ENCODE results near the gene PTPRF.
A peak's percentile ranks its signal among the peaks of the same experiment; 100 is the strongest.

PTPRF gene

DNA sequence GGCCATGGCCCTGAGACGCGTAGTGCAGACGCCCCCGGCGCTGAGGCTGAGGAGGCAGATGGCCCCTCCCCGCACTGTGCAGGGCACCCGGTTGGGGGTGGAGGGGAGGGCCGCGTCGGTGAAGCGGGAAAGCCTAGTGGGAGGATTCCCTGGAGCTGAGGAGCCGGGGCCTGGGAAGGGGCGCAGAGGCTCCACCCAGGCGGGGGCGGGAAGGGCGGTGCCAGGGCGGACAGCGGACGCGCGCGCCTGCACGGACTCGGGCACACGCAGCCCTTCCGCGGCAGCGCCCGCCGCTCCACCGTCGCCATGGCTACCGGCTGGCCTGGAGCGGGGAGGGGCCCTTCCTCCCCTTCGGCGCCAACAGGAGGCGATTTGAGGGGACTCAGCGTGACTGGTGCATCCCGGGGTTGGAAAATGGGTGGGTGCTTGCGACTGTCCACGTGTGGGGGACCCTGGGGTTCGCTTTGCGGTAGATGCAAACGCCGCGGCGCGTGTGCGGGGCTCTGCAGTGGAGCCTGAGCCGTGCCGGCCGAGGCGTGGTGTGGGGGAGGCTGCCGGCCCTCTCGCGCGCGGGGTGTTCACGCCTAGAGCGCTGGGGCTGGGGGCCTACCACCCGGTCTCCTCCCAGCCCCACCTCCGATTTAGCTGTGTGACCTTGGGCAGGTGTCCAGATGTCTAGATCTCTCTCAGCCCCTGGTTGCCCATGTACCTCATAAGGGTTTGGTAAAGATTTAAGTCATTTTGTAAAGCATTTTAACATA lies 35.1 kb downstream of the PTPRF start:
- peak; percentile 18 for DNase-seq
- Histone ChIP-seq H3K4me3 (ENCODE audit: low read depth, low read length) (peak overlapping the region; percentile 59), H3K27ac (no peak overlapping the region), H3K36me3 (replicated peaks) (no peaks in the 10 kb centered on the region), H3K27me3 (replicated peaks) (no peaks in the 10 kb centered on the region)
- in situ Hi-C loops (cut with HindIII; ENCODE audit: low pct_ligation_motif_present, low sequenced_read_pairs): no loop called here
- TF ChIP-seq, protein P1, sequence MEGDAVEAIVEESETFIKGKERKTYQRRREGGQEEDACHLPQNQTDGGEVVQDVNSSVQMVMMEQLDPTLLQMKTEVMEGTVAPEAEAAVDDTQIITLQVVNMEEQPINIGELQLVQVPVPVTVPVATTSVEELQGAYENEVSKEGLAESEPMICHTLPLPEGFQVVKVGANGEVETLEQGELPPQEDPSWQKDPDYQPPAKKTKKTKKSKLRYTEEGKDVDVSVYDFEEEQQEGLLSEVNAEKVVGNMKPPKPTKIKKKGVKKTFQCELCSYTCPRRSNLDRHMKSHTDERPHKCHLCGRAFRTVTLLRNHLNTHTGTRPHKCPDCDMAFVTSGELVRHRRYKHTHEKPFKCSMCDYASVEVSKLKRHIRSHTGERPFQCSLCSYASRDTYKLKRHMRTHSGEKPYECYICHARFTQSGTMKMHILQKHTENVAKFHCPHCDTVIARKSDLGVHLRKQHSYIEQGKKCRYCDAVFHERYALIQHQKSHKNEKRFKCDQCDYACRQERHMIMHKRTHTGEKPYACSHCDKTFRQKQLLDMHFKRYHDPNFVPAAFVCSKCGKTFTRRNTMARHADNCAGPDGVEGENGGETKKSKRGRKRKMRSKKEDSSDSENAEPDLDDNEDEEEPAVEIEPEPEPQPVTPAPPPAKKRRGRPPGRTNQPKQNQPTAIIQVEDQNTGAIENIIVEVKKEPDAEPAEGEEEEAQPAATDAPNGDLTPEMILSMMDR (IDR thresholded peaks at IDR 0.05; ENCODE audit: low read depth, low read length, missing control alignments): no peak

DNA sequence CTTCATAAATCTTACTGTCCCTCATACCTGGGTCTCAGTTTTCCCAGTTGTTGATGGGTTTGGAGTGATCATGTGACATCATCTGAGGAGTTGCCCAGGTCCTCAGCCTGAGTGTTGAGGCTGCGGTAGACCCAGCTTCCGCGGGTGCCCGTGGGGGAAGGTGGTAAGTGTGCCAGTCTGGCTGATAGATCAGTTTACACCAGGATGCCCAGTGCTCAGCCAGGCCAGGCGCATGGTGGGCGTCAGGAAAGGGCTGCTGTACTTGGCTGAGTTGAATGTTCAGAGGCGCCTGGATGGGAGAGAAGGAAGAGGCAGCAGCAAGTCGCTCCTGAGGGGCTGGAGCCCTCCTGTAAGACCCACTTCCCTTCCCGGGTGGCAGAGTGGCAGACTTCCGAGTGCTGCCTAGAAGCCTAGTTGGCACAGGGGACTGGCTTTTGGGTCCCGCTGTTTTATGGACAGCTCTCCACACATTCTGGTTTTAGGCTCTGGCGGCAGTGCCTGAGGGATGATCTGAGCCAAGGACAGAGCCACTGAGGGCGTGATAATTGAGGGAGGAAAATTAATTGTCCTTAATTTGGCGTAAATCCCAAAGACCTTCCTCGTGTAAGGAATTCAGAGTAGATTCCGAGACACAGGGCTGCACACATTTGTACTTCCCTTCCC lies 35.8 kb downstream of the PTPRF start:
- H3K36me3 ChIP-seq (replicated peaks): no peaks in the 10 kb centered on the region
- H3K27ac ChIP-seq: no peak overlapping the region
- no peak overlapping the region for H3K4me3 ChIP-seq (ENCODE audit: low read depth, low read length)
- TF ChIP-seq, protein P1 (IDR thresholded peaks at IDR 0.05; ENCODE audit: low read depth, low read length, missing control alignments): no peak
- in situ Hi-C loops (cut with HindIII; ENCODE audit: low pct_ligation_motif_present, low sequenced_read_pairs): no loop called here
- no peaks in the 10 kb centered on the region for H3K27me3 ChIP-seq (replicated peaks)
- no peak for DNase-seq

DNA sequence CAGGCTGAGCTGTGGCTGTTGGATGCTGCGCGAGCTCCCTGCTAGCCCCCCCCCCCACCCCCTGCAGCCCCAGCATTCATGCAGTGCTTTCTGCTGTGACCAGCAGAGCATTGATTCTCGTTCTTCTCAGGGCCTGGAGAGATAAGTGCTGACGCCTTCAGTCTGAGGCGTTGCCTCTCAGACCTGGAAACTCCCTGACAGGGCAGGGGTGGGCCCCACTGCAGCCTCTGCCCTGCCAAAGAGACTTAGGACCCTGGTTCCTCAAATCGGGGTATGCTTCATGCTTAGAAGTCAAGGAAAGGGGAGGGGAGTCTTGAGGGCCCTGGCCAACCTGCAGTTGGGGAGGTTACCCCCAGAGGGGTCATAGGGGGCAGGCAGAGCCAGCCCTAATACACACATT lies 38.5 kb downstream of the PTPRF start:
- Histone ChIP-seq H3K4me3 (ENCODE audit: low read depth, low read length) (no peak overlapping the region), H3K27ac (no peak overlapping the region), H3K36me3 (replicated peaks) (no peaks in the 10 kb centered on the region), H3K27me3 (replicated peaks) (no peaks in the 10 kb centered on the region)
- in situ Hi-C loops (cut with HindIII; ENCODE audit: low pct_ligation_motif_present, low sequenced_read_pairs): no loop called here
- no peak for DNase-seq
- TF ChIP-seq, protein P1 (IDR thresholded peaks at IDR 0.05; ENCODE audit: low read depth, low read length, missing control alignments): no peak

DNA sequence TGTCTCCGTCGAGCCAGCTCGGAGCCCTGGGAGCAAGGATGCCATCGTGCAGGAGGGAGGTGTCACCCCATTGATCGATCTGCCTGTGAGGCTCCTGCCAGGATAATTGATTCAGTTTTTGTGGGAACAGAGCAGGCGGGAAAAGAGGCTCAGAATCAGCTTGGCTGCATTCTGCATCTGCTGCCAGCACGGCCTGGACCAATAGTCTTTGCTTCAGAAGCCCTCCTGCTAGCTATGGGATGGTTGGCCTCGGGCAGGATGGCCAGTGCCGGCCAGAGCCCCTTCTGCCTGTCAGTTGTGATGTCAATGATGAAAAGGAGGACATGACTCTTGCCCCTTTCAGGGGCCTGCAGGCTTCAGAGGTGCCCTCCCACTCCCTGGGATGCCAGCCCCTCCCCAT lies 39.6 kb downstream of the PTPRF start:
- no peak overlapping the region for H3K4me3 ChIP-seq (ENCODE audit: low read depth, low read length)
- in situ Hi-C loops (cut with HindIII; ENCODE audit: low pct_ligation_motif_present, low sequenced_read_pairs): no loop called here

DNA sequence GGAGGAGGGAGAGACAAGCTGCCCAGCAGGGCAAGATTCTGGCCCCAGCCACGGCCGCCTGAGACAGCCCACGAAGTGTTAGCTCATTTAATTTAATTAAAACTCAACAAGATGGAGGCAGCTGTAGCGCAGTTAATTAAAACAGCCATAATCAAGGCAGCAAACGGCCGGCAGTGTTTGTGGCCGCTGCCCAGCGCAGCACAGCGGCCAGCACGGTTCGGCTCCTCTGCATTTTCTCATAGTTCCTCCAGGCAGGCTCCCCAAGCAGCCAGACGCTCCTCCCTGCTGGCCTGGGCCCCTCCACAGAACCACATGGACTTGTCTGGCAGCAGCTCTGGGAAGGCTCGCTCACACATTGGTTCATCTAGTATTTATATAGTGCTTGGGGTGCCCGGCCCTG lies 40.0 kb downstream of the PTPRF start:
- TF ChIP-seq, protein P1 (IDR thresholded peaks at IDR 0.05; ENCODE audit: low read depth, low read length, missing control alignments): no peak
- in situ Hi-C loops (cut with HindIII; ENCODE audit: low pct_ligation_motif_present, low sequenced_read_pairs): no loop called here
- Histone ChIP-seq H3K36me3 (replicated peaks) (peaks cover under 1% of the 10 kb centered on the region), H3K27me3 (replicated peaks) (no peaks in the 10 kb centered on the region), H3K4me3 (ENCODE audit: low read depth, low read length) (no peak overlapping the region), H3K27ac (no peak overlapping the region)
- DNase-seq: no peak

More for the DNA sequence above, 39.6 kb downstream of the PTPRF start:
- TF ChIP-seq, protein P1 (IDR thresholded peaks at IDR 0.05; ENCODE audit: low read depth, low read length, missing control alignments): no peak
- Histone ChIP-seq H3K27me3 (replicated peaks) (no peaks in the 10 kb centered on the region), H3K27ac (no peak overlapping the region), H3K36me3 (replicated peaks) (no peaks in the 10 kb centered on the region)
- DNase-seq: no peak

Data from brain microvascular endothelial cell (primary cell).